ENCODE results near the gene ZNF496. TPM values are rescaled to one million over a fixed set of nuclear protein-coding genes. Genes with fewer than 3 reads are reported as not detected.
A peak's percentile ranks its signal among the peaks of the same experiment; 100 is the strongest.

Gene ZNF496
- total RNA-seq, 2 experiments from 2014 or later = 15.8 to 19.9 TPM

- no peak for ATAC-seq (ENCODE audit: poor library complexity)
- no peak for DNase-seq
- H3K27ac Mint-ChIP-seq = no peak overlapping the region
- Histone ChIP-seq H3K36me3 (ENCODE audit: insufficient read depth, low read length) (no peaks in the 10 kb centered on the region), H3K4me3 (ENCODE audit: low read length) (no peak overlapping the region), H3K4me1 (ENCODE audit: insufficient read depth, low read length) (peaks cover 10% of the 10 kb centered on the region), H3K27ac (ENCODE audit: low read depth in 1 of 2, low read length in 2 of 2) (no peak overlapping the region), H3K9me3 (ENCODE audit: control insufficient read depth in 1 of 2, insufficient read depth in 1 of 2, low read length in 2 of 2) (no peaks in the 10 kb centered on the region), H3K27me3 (ENCODE audit: control insufficient read depth in 1 of 2, insufficient read depth in 2 of 2, low read length in 2 of 2) (no peaks in the 10 kb centered on the region)
- ChIA-PET POLR2A (no interaction called here), CTCF (no interaction called here)
- intact Hi-C loops (cut with DNase I, micrococcal nuclease) = loop anchor here in 1 of 2 experiments (10.0 kb wide), 1 partner anchor 131 kb away; no protein-coding TSS in a partner anchor
- no peaks in the 10 kb centered on the region for H3K27me3 Mint-ChIP-seq
- H3K9me3 Mint-ChIP-seq = no peaks in the 10 kb centered on the region
- peaks cover 30% of the 10 kb centered on the region for H3K4me1 Mint-ChIP-seq (ENCODE audit: low read depth)
- H3K4me3 Mint-ChIP-seq = no peak overlapping the region
- no peaks in the 10 kb centered on the region for H3K36me3 Mint-ChIP-seq (ENCODE audit: low read depth)
- TF ChIP-seq CTCF (IDR thresholded peaks at IDR 0.05) = no peak
These were observed 4.2 kb upstream of the ZNF496 start for GRCh38 chr1:247335882-247336281.

GRCh38 chr1:247334378-247335133 lies 2.9 kb upstream of the ZNF496 start:
- Histone ChIP-seq H3K4me3 (ENCODE audit: low read length) (no peak overlapping the region), H3K27ac (ENCODE audit: low read depth in 1 of 2, low read length in 2 of 2) (no peak overlapping the region), H3K4me1 (ENCODE audit: insufficient read depth, low read length) (peaks cover 19% of the 10 kb centered on the region), H3K27me3 (ENCODE audit: control insufficient read depth in 1 of 2, insufficient read depth in 2 of 2, low read length in 2 of 2) (no peaks in the 10 kb centered on the region), H3K36me3 (ENCODE audit: insufficient read depth, low read length) (no peaks in the 10 kb centered on the region), H3K9me3 (ENCODE audit: control insufficient read depth in 1 of 2, insufficient read depth in 1 of 2, low read length in 2 of 2) (no peaks in the 10 kb centered on the region)
- DNase-seq (no peak), ATAC-seq (ENCODE audit: poor library complexity) (no peak)
- H3K27me3 Mint-ChIP-seq = no peaks in the 10 kb centered on the region
- H3K36me3 Mint-ChIP-seq (ENCODE audit: low read depth) = no peaks in the 10 kb centered on the region
- peak overlapping the region; percentile 68 for H3K4me3 Mint-ChIP-seq
- intact Hi-C loops (cut with DNase I, micrococcal nuclease) = loop anchor here (5.0 to 10.0 kb wide), 4 partner anchors 122 to 402 kb away; partner anchors contain the start of genes AHCTF1 (in 1 of the 2) and ZNF669 (in 1 of the 2)
- peak overlapping the region; percentile 21 for H3K27ac Mint-ChIP-seq
- peaks cover 39% of the 10 kb centered on the region for H3K4me1 Mint-ChIP-seq (ENCODE audit: low read depth)
- POLR2A ChIA-PET = interaction anchor here (0.6 kb wide), 1 partner anchor 21 kb away, joined by 4 read pairs; no protein-coding TSS in a partner anchor
- no peak for TF ChIP-seq CTCF (IDR thresholded peaks at IDR 0.05)
- no peaks in the 10 kb centered on the region for H3K9me3 Mint-ChIP-seq
- CTCF ChIA-PET = no interaction called here

GRCh38 chr1:247332623-247333361 lies 1.1 kb upstream of the ZNF496 start:
- Histone ChIP-seq H3K4me3 (ENCODE audit: low read length) (peak overlapping the region; percentile 85), H3K4me1 (ENCODE audit: insufficient read depth, low read length) (peaks cover 19% of the 10 kb centered on the region), H3K27ac (ENCODE audit: low read depth in 1 of 2, low read length in 2 of 2) (no peak overlapping the region), H3K36me3 (ENCODE audit: insufficient read depth, low read length) (peaks cover 3% of the 10 kb centered on the region), H3K9me3 (ENCODE audit: control insufficient read depth in 1 of 2, insufficient read depth in 1 of 2, low read length in 2 of 2) (no peaks in the 10 kb centered on the region), H3K27me3 (ENCODE audit: control insufficient read depth in 1 of 2, insufficient read depth in 2 of 2, low read length in 2 of 2) (no peaks in the 10 kb centered on the region)
- ChIA-PET POLR2A (interaction anchor here (1.0 to 1.3 kb wide), 4 partner anchors 10 to 125 kb away, joined by 3 to 4 read pairs (median 3); no protein-coding TSS in a partner anchor), CTCF (no interaction called here)
- ATAC-seq (ENCODE audit: poor library complexity) = no peak
- peak overlapping the region; percentile 21 for H3K27ac Mint-ChIP-seq
- peak overlapping the region; percentile 86 for H3K4me3 Mint-ChIP-seq
- H3K36me3 Mint-ChIP-seq (ENCODE audit: low read depth) = no peaks in the 10 kb centered on the region
- no peak for TF ChIP-seq CTCF (IDR thresholded peaks at IDR 0.05)
- no peak for DNase-seq
- H3K27me3 Mint-ChIP-seq = no peaks in the 10 kb centered on the region
- H3K9me3 Mint-ChIP-seq = no peaks in the 10 kb centered on the region
- peaks cover 39% of the 10 kb centered on the region for H3K4me1 Mint-ChIP-seq (ENCODE audit: low read depth)
- intact Hi-C loops (cut with DNase I, micrococcal nuclease) = loop anchor here (5.0 to 10.0 kb wide), 4 partner anchors 120 to 400 kb away; partner anchors contain the start of genes AHCTF1 (in 1 of the 2) and ZNF669 (in 1 of the 2)

Data from CD4-positive, alpha-beta T cell (primary cell).